ENCODE measurements around the gene PKN1. TPM values are rescaled to one million over a fixed set of nuclear protein-coding genes. Genes with fewer than 3 reads are reported as not detected.
A peak's percentile ranks its signal among the peaks of the same experiment; 100 is the strongest.
"Not testable (repeated sequence)": the region's sequence is repeated elsewhere in the genome, so short reads cannot be mapped to it uniquely, and the experiment has no call there.

The PKN1 gene
- total RNA-seq, 2 experiments from 2014 or later, result 173 to 176 TPM

DNA sequence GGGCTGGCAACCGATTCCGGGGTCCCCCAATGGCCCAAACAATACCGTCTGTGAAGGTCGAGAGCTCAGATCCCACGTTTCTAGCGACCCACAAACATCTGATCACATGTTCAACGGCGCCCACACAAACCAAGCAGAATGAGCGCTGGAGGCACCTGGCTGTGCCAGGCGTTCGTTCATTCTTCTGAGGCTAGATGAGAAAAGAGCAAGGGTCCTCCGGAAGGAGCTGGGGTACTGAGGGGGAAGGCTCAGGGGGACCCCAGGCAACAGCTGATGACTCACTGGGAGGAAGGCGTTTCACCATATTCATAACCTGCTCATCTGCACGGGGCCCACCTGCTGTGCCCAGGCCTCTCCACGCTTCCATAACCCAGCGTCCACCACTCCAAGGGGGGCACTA, 35.9 kb upstream of the PKN1 start:
- Mint-ChIP-seq H3K4me1 (peaks cover 44% of the 10 kb centered on the region), H3K27ac (peak overlapping the region; percentile 68), H3K36me3 (ENCODE audit: low read depth) (peaks cover 63% of the 10 kb centered on the region)
- CTCF ChIA-PET; DNase-seq; H3K9me3 Mint-ChIP-seq (ENCODE audit: low read depth); ATAC-seq; H3K27me3 Mint-ChIP-seq; H3K4me3 Mint-ChIP-seq: not testable (repeated sequence)
- POLR2A ChIA-PET, result interaction anchor here (0.6 to 1.3 kb wide), 4 partner anchors 7 to 368 kb away, joined by 3 to 6 read pairs (median 3); no protein-coding TSS in a partner anchor
- intact Hi-C loops (cut with DNase I, micrococcal nuclease), result loop anchor here in 1 of 2 experiments (5.0 kb wide), 1 partner anchor 370 kb away; no protein-coding TSS in a partner anchor

DNA sequence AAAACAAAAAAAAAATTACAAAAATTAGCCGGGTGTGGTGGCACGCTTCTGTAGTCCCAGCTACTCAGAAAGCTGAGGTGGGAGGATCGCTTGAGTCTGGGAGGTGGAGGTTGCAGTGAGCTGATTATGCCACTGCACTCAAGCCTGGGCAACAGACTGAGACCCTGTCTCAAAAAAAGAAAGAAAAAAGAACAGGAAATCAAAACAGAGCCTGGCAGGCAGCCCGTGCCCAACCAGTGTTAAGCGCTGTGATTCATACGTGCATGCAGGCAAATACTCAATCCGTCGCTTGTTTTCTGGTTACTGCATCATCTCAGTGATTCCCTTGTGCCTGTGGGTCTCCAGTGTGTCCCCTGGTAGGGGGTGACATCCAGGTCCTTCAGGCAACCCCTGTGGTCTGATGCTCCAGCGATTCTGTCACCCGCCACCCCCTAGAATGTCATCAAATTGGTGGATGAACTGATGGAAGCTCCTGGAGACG, 32.1 kb upstream of the PKN1 start:
- DNase-seq (peak; percentile 60), ATAC-seq (peak; percentile 16)
- Mint-ChIP-seq H3K9me3 (ENCODE audit: low read depth) (no peaks in the 10 kb centered on the region), H3K27ac (peak overlapping the region; percentile 80), H3K4me3 (no peak overlapping the region), H3K36me3 (ENCODE audit: low read depth) (peaks cover 68% of the 10 kb centered on the region), H3K27me3 (no peaks in the 10 kb centered on the region), H3K4me1 (peaks cover 24% of the 10 kb centered on the region)
- ChIA-PET CTCF (interaction anchor here (0.8 to 1.4 kb wide), 4 partner anchors 17 to 39 kb away, joined by 3 to 6 read pairs (median 3); no protein-coding TSS in a partner anchor), POLR2A (interaction anchor here (0.6 to 1.3 kb wide), 3 partner anchors 27 to 38 kb away, joined by 4 to 5 read pairs (median 5); no protein-coding TSS in a partner anchor)
- intact Hi-C loops (cut with DNase I, micrococcal nuclease), result no loop called here

- ATAC-seq, result no peak
- Mint-ChIP-seq H3K4me3 (no peak overlapping the region), H3K4me1 (peaks cover 18% of the 10 kb centered on the region), H3K27ac (peak overlapping the region; percentile 80), H3K36me3 (ENCODE audit: low read depth) (peaks cover 67% of the 10 kb centered on the region), H3K9me3 (ENCODE audit: low read depth) (no peaks in the 10 kb centered on the region), H3K27me3 (no peaks in the 10 kb centered on the region)
- intact Hi-C loops (cut with DNase I, micrococcal nuclease), result no loop called here
- ChIA-PET CTCF (interaction anchor here (0.8 to 1.4 kb wide), 3 partner anchors 16 to 40 kb away, joined by 3 to 6 read pairs (median 3); no protein-coding TSS in a partner anchor), POLR2A (interaction anchor here (0.7 to 1.3 kb wide), 2 partner anchors 35 to 37 kb away, joined by 4 to 5 read pairs; no protein-coding TSS in a partner anchor)
- DNase-seq, result no peak
Measured at GRCh38 chr19:14401468-14402195, 31.5 kb upstream of the PKN1 start.

GRCh38 chr19:14402332-14403144, 30.6 kb upstream of the PKN1 start:
- no peaks in the 10 kb centered on the region for H3K27me3 Mint-ChIP-seq
- peaks cover 14% of the 10 kb centered on the region for H3K4me1 Mint-ChIP-seq
- CTCF ChIA-PET, result interaction anchor here (0.9 to 1.4 kb wide), 3 partner anchors 18 to 40 kb away, joined by 3 to 6 read pairs (median 3); no protein-coding TSS in a partner anchor
- H3K4me3 Mint-ChIP-seq, result no peak overlapping the region
- ATAC-seq (no peak), DNase-seq (no peak)
- POLR2A ChIA-PET, result no interaction called here
- intact Hi-C loops (cut with DNase I, micrococcal nuclease), result no loop called here
- peaks cover 69% of the 10 kb centered on the region for H3K36me3 Mint-ChIP-seq (ENCODE audit: low read depth)
- no peaks in the 10 kb centered on the region for H3K9me3 Mint-ChIP-seq (ENCODE audit: low read depth)
- peak overlapping the region; percentile 38 for H3K27ac Mint-ChIP-seq

DNA sequence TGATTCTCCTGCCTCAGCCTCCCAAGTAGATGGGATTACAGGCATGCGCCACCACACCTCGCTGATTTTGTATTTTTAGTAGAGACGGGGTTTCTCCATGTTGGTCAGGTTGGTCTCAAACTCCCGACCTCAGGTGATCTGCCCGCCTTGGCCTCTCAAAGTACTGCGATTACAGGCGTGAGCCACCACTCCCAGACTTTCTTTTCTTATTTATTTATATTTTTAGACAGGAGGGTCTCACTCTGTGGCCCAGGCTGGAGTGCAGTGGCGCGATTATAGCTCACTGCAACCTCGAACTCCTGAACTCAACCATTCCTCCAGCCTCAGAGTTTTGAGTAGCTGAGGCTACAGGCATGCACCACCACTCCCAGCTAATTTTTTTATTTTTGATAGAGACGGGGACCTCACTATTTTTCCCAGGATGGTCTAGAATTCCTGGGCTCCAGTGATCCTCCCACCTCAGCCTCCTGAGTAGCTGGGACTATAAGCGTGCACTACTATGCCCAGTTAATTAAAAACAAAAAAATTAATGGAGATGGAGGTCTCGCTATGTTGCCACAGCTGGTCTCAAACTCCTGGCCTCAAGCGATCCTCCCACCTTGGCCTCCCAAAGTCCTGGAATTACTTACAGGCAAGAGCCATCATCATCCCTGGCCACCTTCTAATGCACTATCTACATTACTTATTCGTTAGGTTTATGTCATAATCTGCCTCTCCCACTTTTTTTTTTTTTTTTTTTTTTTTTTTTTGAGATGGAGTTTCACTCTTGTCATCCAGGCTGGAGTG, 29.8 kb upstream of the PKN1 start:
- Mint-ChIP-seq H3K4me1 (peaks cover 10% of the 10 kb centered on the region), H3K36me3 (ENCODE audit: low read depth) (peaks cover 69% of the 10 kb centered on the region)
- intact Hi-C loops (cut with DNase I, micrococcal nuclease); ATAC-seq; H3K9me3 Mint-ChIP-seq (ENCODE audit: low read depth); H3K27me3 Mint-ChIP-seq; H3K4me3 Mint-ChIP-seq; H3K27ac Mint-ChIP-seq; DNase-seq: not testable (repeated sequence)
- ChIA-PET CTCF (interaction anchor here (0.9 to 4.3 kb wide), 3 partner anchors 20 to 267 kb away, joined by 3 to 33 read pairs (median 7); partner anchors contain the start of gene ASF1B), POLR2A (interaction anchor here (1.2 kb wide), 1 partner anchor 10 kb away, joined by 3 read pairs; no protein-coding TSS in a partner anchor)

DNA sequence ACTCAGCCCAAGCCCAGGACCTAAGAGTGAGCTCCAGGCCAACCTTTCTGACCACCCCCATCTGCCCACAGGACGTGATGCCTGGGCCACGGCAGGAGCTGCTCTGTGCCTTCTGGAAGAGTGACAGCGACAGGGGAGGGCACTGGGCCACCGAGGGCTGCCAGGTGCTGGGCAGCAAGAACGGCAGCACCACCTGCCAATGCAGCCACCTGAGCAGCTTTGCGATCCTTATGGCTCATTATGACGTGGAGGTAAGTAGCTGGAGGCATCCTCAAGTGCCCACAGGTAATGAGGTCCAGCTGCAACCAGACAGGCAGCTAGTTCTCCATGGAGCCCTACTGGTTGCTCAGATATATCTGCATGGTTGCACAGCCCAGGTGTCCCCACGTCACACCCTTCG, 28.8 kb upstream of the PKN1 start:
- Mint-ChIP-seq H3K4me1 (peaks cover 14% of the 10 kb centered on the region), H3K36me3 (ENCODE audit: low read depth) (peaks cover 74% of the 10 kb centered on the region), H3K27ac (peak overlapping the region; percentile 24), H3K4me3 (no peak overlapping the region), H3K27me3 (no peaks in the 10 kb centered on the region), H3K9me3 (ENCODE audit: low read depth) (no peaks in the 10 kb centered on the region)
- CTCF ChIA-PET, result interaction anchor here (0.6 to 4.3 kb wide), 6 partner anchors 14 to 268 kb away, joined by 4 to 33 read pairs (median 8); partner anchors contain the start of gene ASF1B
- no peak for DNase-seq
- intact Hi-C loops (cut with DNase I, micrococcal nuclease), result no loop called here
- no peak for ATAC-seq
- POLR2A ChIA-PET, result interaction anchor here (0.7 to 1.2 kb wide), 3 partner anchors 8 to 160 kb away, joined by 3 read pairs; no protein-coding TSS in a partner anchor

GRCh38 chr19:14405380-14405757, 27.7 kb upstream of the PKN1 start:
- intact Hi-C loops (cut with DNase I, micrococcal nuclease), result loop anchor here in 1 of 2 experiments (5.0 kb wide), 1 partner anchor 208 kb away; no protein-coding TSS in a partner anchor
- peak; percentile 20 for DNase-seq
- Mint-ChIP-seq H3K9me3 (ENCODE audit: low read depth) (no peaks in the 10 kb centered on the region), H3K36me3 (ENCODE audit: low read depth) (peaks cover 81% of the 10 kb centered on the region), H3K4me1 (peaks cover 17% of the 10 kb centered on the region), H3K27me3 (no peaks in the 10 kb centered on the region), H3K4me3 (no peak overlapping the region), H3K27ac (peak overlapping the region; percentile 13)
- ChIA-PET POLR2A (interaction anchor here (1.2 to 2.2 kb wide), 7 partner anchors 12 to 269 kb away, joined by 3 to 13 read pairs (median 9); partner anchors contain the start of genes ADGRE5 and ASF1B), CTCF (interaction anchor here (0.9 to 4.3 kb wide), 11 partner anchors 10 to 269 kb away, joined by 4 to 33 read pairs (median 8); partner anchors contain the start of genes ADGRE5 and ASF1B)
- ATAC-seq, result no peak

DNA sequence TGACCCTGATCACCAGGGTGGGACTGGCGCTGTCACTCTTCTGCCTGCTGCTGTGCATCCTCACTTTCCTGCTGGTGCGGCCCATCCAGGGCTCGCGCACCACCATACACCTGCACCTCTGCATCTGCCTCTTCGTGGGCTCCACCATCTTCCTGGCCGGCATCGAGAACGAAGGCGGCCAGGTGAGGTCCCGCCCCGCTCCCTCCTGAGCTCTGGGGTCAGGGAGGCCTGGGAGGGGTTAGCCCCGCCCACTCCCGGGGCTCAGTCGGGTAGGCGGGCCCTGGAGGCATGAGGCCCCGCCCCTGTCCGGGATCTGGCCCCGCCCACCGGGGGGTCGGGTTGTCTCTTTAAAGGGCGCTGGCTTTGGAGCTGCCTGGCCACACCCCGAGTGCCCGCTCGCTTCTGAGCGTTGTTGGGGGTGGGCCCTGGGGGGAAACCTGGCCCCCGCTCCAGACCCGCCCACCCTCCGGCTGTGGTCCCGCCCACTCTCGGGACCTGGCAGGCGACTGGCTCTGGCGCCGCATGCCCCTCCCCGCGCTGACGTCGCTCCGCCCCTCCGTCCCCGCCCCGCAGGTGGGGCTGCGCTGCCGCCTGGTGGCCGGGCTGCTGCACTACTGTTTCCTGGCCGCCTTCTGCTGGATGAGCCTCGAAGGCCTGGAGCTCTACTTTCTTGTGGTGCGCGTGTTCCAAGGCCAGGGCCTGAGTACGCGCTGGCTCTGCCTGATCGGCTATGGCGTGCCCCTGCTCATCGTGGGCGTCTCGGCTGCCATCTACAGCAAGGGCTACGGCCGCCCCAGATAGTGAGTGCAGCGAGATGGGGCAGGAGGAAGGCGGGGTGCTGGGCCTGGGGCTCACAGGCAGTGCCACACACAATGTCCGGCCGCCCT, 27.1 kb upstream of the PKN1 start:
- intact Hi-C loops (cut with DNase I, micrococcal nuclease), result loop anchor here (1.0 to 5.0 kb wide), 10 partner anchors 12 to 525 kb away; partner anchors contain the start of genes ASF1B (in 2 of the 2) and DNAJB1 (in 1 of the 2)
- no peak overlapping the region for H3K27ac Mint-ChIP-seq
- CTCF ChIA-PET, result interaction anchor here (0.6 to 4.3 kb wide), 16 partner anchors 10 to 270 kb away, joined by 3 to 33 read pairs (median 7); partner anchors contain the start of genes ADGRE5 and ASF1B
- POLR2A ChIA-PET, result interaction anchor here (0.5 to 2.2 kb wide), 12 partner anchors 8 to 269 kb away, joined by 3 to 13 read pairs (median 4); partner anchors contain the start of genes ADGRE5 and ASF1B
- no peaks in the 10 kb centered on the region for H3K27me3 Mint-ChIP-seq
- no peaks in the 10 kb centered on the region for H3K9me3 Mint-ChIP-seq (ENCODE audit: low read depth)
- H3K4me3 Mint-ChIP-seq, result peak overlapping the region; percentile 12
- H3K4me1 Mint-ChIP-seq, result peaks cover 16% of the 10 kb centered on the region
- DNase-seq (peak; percentile 96), ATAC-seq (peak; percentile 78)
- H3K36me3 Mint-ChIP-seq (ENCODE audit: low read depth), result peaks cover 81% of the 10 kb centered on the region

- ChIA-PET CTCF (interaction anchor here (0.6 to 4.3 kb wide), 14 partner anchors 9 to 270 kb away, joined by 3 to 33 read pairs (median 8); partner anchors contain the start of genes ADGRE5 and ASF1B), POLR2A (interaction anchor here (0.5 to 2.2 kb wide), 9 partner anchors 9 to 270 kb away, joined by 3 to 13 read pairs (median 8); partner anchors contain the start of genes ADGRE5 and ASF1B)
- Mint-ChIP-seq H3K9me3 (ENCODE audit: low read depth) (no peaks in the 10 kb centered on the region), H3K27me3 (no peaks in the 10 kb centered on the region), H3K27ac (peak overlapping the region; percentile 51), H3K4me3 (no peak overlapping the region), H3K4me1 (peaks cover 12% of the 10 kb centered on the region), H3K36me3 (ENCODE audit: low read depth) (peaks cover 80% of the 10 kb centered on the region)
- intact Hi-C loops (cut with DNase I, micrococcal nuclease), result loop anchor here (1.0 to 5.0 kb wide), 10 partner anchors 11 to 526 kb away; partner anchors contain the start of genes ASF1B (in 2 of the 2) and DNAJB1 (in 1 of the 2)
- DNase-seq, result no peak
- ATAC-seq, result no peak
Measured at GRCh38 chr19:14406645-14407401, 26.3 kb upstream of the PKN1 start.

Data from activated CD4-positive, alpha-beta T cell treated with anti-CD3 and anti-CD28 coated beads for 36 hours (primary cell).